Spleen (tissue), 7 donors: ENCODE results near the gene RPS27A.

Experiments
- POLR2A ChIP-seq, 3 donors: fragments of 450-650 bp; IDR thresholded peaks; one replicate each; pipeline ENCODE4 v1.5.1; 2017; ENCODE audit warnings: antibody characterized with exemption in 3 of 3, mild to moderate bottlenecking in 1 of 3
- POLR2AphosphoS5 ChIP-seq, 3 donors: sonication (generic); formaldehyde crosslinking; IDR thresholded peaks; one replicate each; pipeline ENCODE4 v1.5.1; 2017; ENCODE audit warnings: antibody characterized with exemption in 3 of 3
- TF ChIP-seq, protein P1 (sequence below), 11 experiments: fragments of 200-600 bp in 7 of 11; fragments of 450-650 bp in 4 of 11; sonication (generic) in 4 of 11; IDR thresholded peaks in 8 of 11; conservative IDR thresholded peaks in 3 of 11; 1 replicate in 7 of 11; 2 replicates in 4 of 11; pipeline versions ENCODE4 v1.4.0 to v1.8.0; 2016 to 2021; ENCODE audit warnings: antibody characterized with exemption in 11 of 11, inconsistent platforms in 4 of 11, mild to moderate bottlenecking in 1 of 11
- donor health status: DM: no; HTN: no; CAD: no; lungs with moderate emphysema.
- donor health status: DM: no; HTN: no; CAD: no.
- donor health status: DM: no; HTN: no; CAD: no.

DNA sequence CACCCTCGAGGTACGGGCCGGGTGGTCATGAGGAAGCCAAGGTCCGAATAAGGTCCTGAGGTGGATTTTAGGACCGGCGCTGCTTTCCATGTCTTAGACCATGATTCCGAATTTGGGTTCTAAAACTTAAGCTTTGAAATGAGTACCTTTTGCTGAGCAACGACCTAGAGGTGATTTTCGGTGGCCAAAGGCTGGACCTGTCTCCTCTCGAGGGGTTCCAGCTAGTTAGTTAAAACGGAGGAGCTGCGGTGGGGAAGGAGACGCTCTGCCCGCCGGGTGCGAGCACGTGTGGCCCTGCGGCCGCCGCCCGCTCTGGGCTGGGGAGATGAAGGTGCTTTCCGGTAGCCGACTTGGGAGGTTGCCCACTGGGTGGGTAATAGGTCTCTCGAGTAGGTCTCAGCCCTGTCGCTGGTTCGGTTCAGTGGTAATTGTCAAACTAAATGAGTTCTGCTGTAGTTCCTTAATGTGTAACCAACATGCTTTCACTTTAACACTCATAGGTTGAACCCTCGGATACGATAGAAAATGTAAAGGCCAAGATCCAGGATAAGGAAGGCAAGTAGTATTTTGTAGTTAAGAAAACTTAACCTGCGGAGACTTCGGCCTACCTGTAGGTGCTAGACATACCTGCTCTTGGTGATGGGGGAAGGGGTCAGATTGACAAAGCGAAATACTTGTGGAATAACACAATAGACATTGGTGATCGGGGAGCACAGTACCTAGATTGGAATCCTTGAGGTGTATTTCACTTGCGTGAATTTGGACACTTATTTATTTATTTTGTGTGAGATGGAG lies 572 bp downstream of the RPS27A start:
- no peak for TF ChIP-seq POLR2A (IDR thresholded peaks at IDR 0.05)
- TF ChIP-seq, protein P1, sequence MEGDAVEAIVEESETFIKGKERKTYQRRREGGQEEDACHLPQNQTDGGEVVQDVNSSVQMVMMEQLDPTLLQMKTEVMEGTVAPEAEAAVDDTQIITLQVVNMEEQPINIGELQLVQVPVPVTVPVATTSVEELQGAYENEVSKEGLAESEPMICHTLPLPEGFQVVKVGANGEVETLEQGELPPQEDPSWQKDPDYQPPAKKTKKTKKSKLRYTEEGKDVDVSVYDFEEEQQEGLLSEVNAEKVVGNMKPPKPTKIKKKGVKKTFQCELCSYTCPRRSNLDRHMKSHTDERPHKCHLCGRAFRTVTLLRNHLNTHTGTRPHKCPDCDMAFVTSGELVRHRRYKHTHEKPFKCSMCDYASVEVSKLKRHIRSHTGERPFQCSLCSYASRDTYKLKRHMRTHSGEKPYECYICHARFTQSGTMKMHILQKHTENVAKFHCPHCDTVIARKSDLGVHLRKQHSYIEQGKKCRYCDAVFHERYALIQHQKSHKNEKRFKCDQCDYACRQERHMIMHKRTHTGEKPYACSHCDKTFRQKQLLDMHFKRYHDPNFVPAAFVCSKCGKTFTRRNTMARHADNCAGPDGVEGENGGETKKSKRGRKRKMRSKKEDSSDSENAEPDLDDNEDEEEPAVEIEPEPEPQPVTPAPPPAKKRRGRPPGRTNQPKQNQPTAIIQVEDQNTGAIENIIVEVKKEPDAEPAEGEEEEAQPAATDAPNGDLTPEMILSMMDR (IDR thresholded peaks at IDR 0.05 in 8 of 11, conservative IDR thresholded peaks at IDR 0.05 in 3 of 11), result no peak
- TF ChIP-seq POLR2AphosphoS5 (IDR thresholded peaks at IDR 0.05), result no peak
